HepG2 (cell line): ENCODE data around the gene FBXW2. TPM values are rescaled to one million over a fixed set of nuclear protein-coding genes. Genes with fewer than 3 reads are reported as not detected.

ENCODE experiments used
- CC2D1A ChIP-seq: sonication (generic); formaldehyde crosslinking; IDR thresholded peaks from 2 replicates; pipeline ENCODE4 v1.8.1; 2023; ENCODE audit warnings: mild to moderate bottlenecking, missing genetic modification reagents
- ELF3 ChIP-seq: IDR thresholded peaks from 2 replicates; pipeline ENCODE4 v1.6.1; 2016; ENCODE audit warnings: missing genetic modification reagents, missing compliant biosample characterization
- GPN1 ChIP-seq: sonication (generic); formaldehyde crosslinking; IDR thresholded peaks from 2 replicates; pipeline ENCODE4 v1.5.1; 2020; ENCODE audit warnings: missing genetic modification reagents, borderline replicate concordance
- HIVEP1 ChIP-seq: sonication (generic); formaldehyde crosslinking; IDR thresholded peaks from 2 replicates; pipeline ENCODE4 v1.4.0; 2020; ENCODE audit warnings: mild to moderate bottlenecking, missing genetic modification reagents
- MAZ ChIP-seq, 2 experiments: sonication (generic) in 1 of 2; formaldehyde crosslinking in 1 of 2; IDR thresholded peaks; 2 replicates each; pipeline versions ENCODE4 v1.5.0 to v1.6.1; 2012 to 2020; ENCODE audit warnings: low read depth in 2 of 2, mild to moderate bottlenecking in 2 of 2, borderline replicate concordance in 1 of 2, improper control_type of control experiment in 1 of 2, low read length in 1 of 2, missing genetic modification reagents in 1 of 2, moderate library complexity in 1 of 2
- MBD4 ChIP-seq: IDR thresholded peaks from 2 replicates; pipeline ENCODE4 v1.6.1; 2012; ENCODE audit warnings: low read length, inconsistent platforms, borderline replicate concordance
- SCMH1 ChIP-seq: sonication (generic); formaldehyde crosslinking; IDR thresholded peaks from 2 replicates; pipeline ENCODE4 v1.9.0; 2021; ENCODE audit warnings: missing genetic modification reagents, mild to moderate bottlenecking, borderline replicate concordance
- YEATS4 ChIP-seq: sonication (generic); formaldehyde crosslinking; IDR thresholded peaks from 2 replicates; pipeline ENCODE4 v1.4.0; 2020; ENCODE audit warnings: missing genetic modification reagents, borderline replicate concordance
- ZEB1 ChIP-seq: IDR thresholded peaks from 2 replicates; pipeline ENCODE4 v1.6.1; 2012; ENCODE audit warnings: mild to moderate bottlenecking, low read depth, inconsistent platforms; ENCODE audit not compliant: insufficient replicate concordance
- ZNF143 ChIP-seq: sonication (generic); formaldehyde crosslinking; IDR thresholded peaks from 2 replicates; pipeline ENCODE4 v1.4.0; 2020; ENCODE audit warnings: missing genetic modification reagents
- ZNF256 ChIP-seq: sonication (generic); formaldehyde crosslinking; conservative IDR thresholded peaks from 2 replicates; pipeline ENCODE4 v1.4.0; 2020; ENCODE audit warnings: missing genetic modification reagents
- ZNF746 ChIP-seq: sonication (generic); formaldehyde crosslinking; IDR thresholded peaks from 2 replicates; pipeline ENCODE4 v1.8.0; 2022; ENCODE audit warnings: mild to moderate bottlenecking, missing genetic modification reagents
- ZNF788 ChIP-seq: sonication (generic); formaldehyde crosslinking; IDR thresholded peaks from 2 replicates; pipeline ENCODE4 v1.5.0; 2020; ENCODE audit warnings: mild to moderate bottlenecking, missing genetic modification reagents, borderline replicate concordance
- polyA plus RNA-seq, 8 experiments: library from polyadenylated mRNA; depleted of rRNA in 3 of 8; stranded (reverse) in 7 of 8; unstranded in 1 of 8; fragments of >200 nt; fragmentation: Illumina TruSeq in 4 of 8; extraction: Trizol in 4 of 8; gene quantifications; 2 replicates each; pipeline versions ENCODE4 v1.2.1 to v1.2.3, GENCODE V29; 2011 to 2016; ENCODE audit warnings: low read depth in 4 of 8, missing spikeins in 1 of 8, mixed read lengths in 1 of 8; ENCODE audit not compliant: insufficient read depth in 1 of 8
- total RNA-seq, 5 experiments: library from RNA; depleted of rRNA; stranded (reverse); fragments of >200 nt; fragmentation: Illumina TruSeq; extraction: Trizol; gene quantifications; 2 replicates each; pipeline ENCODE4 v1.2.3, GENCODE V29; 2016; ENCODE audit warnings: low read depth in 1 of 5
- TF ChIP-seq, protein P1 (sequence below): sonication (generic); formaldehyde crosslinking; IDR thresholded peaks from 2 replicates; pipeline ENCODE4 v1.8.0; 2023; ENCODE audit warnings: mild to moderate bottlenecking, missing genetic modification reagents
- TF ChIP-seq, protein P2 (sequence below): sonication (generic); formaldehyde crosslinking; IDR thresholded peaks from 2 replicates; pipeline ENCODE4 v1.8.0; 2022; ENCODE audit warnings: low read depth, missing genetic modification reagents
- TF ChIP-seq, protein P3 (sequence below), 2 experiments: sonication (generic) in 1 of 2; formaldehyde crosslinking in 1 of 2; IDR thresholded peaks; 2 replicates each; pipeline versions ENCODE4 v1.6.1 to v1.9.0; 2014 to 2022; ENCODE audit warnings: antibody characterized with exemption in 1 of 2, borderline replicate concordance in 1 of 2, inconsistent platforms in 1 of 2, low read depth in 1 of 2, missing genetic modification reagents in 1 of 2
- TF ChIP-seq, protein P4 (sequence below): sonication (generic); formaldehyde crosslinking; IDR thresholded peaks from 2 replicates; pipeline ENCODE4 v1.8.1; 2023; ENCODE audit warnings: missing genetic modification reagents, mild to moderate bottlenecking, borderline replicate concordance
- TF ChIP-seq, protein P5 (sequence below): sonication (generic); formaldehyde crosslinking; IDR thresholded peaks from 2 replicates; pipeline ENCODE4 v1.4.0; 2020; ENCODE audit warnings: mild to moderate bottlenecking, low read depth, missing genetic modification reagents

The FBXW2 gene
- total and polyA plus RNA-seq, 2 of the 13 experiments (the other 11 are each of a cell fraction or from before 2014, with no cell fraction given): 35.4 to 43.1 TPM

DNA sequence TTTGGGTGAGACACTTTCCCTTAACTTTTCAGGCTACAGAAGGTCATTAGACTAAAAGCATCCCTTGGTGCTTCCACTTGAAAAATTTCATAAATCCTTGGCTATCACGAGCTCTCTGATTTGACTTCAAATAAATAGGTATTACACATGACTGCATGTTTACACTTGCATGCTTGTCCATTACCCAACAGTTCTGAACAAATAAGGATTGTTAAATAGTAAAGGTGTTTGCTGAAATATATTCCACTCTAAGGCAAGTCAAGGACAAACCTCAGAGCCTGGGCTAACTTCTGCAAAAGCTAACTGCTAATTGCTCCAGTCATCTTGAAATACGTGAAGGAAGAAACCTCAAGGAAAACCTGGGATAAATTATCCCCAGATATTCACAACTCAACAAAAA is 14.5 kb downstream of the FBXW2 start (continued):
- TF ChIP-seq ELF3 (CRISPR knock-in tag) (peak; percentile 74), ZEB1 (peak; percentile 25), ZNF788 (no peak), ZNF143 (CRISPR knock-in tag) (no peak), ZNF256 (CRISPR knock-in tag) (no peak), MAZ (IDR thresholded peaks at IDR 0.05; ENCODE audit: borderline replicate concordance, low read depth, low read length) (no peak), MAZ (CRISPR knock-in tag; IDR thresholded peaks at IDR 0.05; ENCODE audit: low read depth) (no peak), GPN1 (no peak), CC2D1A (CRISPR knock-in tag) (no peak), YEATS4 (no peak), SCMH1 (no peak), HIVEP1 (CRISPR knock-in tag) (no peak), MBD4 (0 out of 2 replicates have a peak, but pooled peaks have one; percentile 56), ZNF746 (CRISPR knock-in tag) (no peak; the same call in 1 of the 2 replicates)
- TF ChIP-seq, protein P1, sequence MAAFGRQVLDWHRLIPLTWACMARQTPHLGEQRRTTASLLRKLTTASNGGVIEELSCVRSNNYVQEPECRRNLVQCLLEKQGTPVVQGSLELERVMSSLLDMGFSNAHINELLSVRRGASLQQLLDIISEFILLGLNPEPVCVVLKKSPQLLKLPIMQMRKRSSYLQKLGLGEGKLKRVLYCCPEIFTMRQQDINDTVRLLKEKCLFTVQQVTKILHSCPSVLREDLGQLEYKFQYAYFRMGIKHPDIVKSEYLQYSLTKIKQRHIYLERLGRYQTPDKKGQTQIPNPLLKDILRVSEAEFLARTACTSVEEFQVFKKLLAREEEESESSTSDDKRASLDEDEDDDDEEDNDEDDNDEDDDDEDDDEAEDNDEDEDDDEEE: no peak
- TF ChIP-seq, protein P2, sequence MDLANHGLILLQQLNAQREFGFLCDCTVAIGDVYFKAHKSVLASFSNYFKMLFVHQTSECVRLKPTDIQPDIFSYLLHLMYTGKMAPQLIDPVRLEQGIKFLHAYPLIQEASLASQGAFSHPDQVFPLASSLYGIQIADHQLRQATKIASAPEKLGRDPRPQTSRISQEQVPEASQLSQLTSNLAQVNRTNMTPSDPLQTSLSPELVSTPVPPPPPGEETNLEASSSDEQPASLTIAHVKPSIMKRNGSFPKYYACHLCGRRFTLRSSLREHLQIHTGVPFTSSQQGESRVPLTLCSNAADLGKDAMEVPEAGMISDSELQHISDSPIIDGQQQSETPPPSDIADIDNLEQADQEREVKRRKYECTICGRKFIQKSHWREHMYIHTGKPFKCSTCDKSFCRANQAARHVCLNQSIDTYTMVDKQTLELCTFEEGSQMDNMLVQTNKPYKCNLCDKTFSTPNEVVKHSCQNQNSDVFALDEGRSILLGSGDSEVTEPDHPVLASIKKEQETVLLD: no peak
- TF ChIP-seq, protein P3, sequence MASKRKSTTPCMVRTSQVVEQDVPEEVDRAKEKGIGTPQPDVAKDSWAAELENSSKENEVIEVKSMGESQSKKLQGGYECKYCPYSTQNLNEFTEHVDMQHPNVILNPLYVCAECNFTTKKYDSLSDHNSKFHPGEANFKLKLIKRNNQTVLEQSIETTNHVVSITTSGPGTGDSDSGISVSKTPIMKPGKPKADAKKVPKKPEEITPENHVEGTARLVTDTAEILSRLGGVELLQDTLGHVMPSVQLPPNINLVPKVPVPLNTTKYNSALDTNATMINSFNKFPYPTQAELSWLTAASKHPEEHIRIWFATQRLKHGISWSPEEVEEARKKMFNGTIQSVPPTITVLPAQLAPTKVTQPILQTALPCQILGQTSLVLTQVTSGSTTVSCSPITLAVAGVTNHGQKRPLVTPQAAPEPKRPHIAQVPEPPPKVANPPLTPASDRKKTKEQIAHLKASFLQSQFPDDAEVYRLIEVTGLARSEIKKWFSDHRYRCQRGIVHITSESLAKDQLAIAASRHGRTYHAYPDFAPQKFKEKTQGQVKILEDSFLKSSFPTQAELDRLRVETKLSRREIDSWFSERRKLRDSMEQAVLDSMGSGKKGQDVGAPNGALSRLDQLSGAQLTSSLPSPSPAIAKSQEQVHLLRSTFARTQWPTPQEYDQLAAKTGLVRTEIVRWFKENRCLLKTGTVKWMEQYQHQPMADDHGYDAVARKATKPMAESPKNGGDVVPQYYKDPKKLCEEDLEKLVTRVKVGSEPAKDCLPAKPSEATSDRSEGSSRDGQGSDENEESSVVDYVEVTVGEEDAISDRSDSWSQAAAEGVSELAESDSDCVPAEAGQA (IDR thresholded peaks at IDR 0.05; ENCODE audit: low read depth): no peak
- TF ChIP-seq, protein P3 (CRISPR knock-in tag; IDR thresholded peaks at IDR 0.05; ENCODE audit: borderline replicate concordance): no peak
- TF ChIP-seq, protein P4, sequence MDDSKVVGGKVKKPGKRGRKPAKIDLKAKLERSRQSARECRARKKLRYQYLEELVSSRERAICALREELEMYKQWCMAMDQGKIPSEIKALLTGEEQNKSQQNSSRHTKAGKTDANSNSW (CRISPR knock-in tag): no peak
- TF ChIP-seq, protein P5, sequence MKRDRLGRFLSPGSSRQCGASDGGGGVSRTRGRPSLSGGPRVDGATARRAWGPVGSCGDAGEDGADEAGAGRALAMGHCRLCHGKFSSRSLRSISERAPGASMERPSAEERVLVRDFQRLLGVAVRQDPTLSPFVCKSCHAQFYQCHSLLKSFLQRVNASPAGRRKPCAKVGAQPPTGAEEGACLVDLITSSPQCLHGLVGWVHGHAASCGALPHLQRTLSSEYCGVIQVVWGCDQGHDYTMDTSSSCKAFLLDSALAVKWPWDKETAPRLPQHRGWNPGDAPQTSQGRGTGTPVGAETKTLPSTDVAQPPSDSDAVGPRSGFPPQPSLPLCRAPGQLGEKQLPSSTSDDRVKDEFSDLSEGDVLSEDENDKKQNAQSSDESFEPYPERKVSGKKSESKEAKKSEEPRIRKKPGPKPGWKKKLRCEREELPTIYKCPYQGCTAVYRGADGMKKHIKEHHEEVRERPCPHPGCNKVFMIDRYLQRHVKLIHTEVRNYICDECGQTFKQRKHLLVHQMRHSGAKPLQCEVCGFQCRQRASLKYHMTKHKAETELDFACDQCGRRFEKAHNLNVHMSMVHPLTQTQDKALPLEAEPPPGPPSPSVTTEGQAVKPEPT: no peak
